ENCODE data around the gene KRTAP19-2.

Gene KRTAP19-2

DNA sequence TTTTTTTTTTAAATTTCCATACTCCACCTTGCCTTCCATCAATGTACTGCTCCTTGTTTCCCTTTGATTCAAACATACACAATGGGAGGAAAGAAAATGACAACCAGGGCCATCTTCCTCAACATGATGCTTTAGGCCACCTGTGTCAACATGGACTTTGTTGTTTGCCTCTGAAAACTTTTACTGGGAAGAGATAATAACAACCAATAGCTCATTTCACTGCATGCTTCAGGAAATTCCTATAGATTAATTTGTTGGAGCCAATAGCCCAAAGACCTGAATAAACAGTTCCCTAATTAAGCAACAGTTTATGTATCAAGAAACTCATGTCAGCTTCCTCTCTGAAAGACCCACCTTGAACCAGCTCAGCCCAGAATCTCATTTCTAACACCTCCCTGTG, 44.0 kb downstream of the KRTAP19-2 start:
- Histone ChIP-seq H3K9me3 (no peaks in the 10 kb centered on the region), H3K4me3 (no peak overlapping the region), H3K4me1 (no peaks in the 10 kb centered on the region), H3K36me3 (no peaks in the 10 kb centered on the region), H3K27me3 (no peaks in the 10 kb centered on the region), H3K27ac (no peak overlapping the region)
- intact Hi-C loops (cut with DNase I; ENCODE audit: low total_unique reads) = no loop called here
- no peak for DNase-seq
- TF ChIP-seq, protein P1, sequence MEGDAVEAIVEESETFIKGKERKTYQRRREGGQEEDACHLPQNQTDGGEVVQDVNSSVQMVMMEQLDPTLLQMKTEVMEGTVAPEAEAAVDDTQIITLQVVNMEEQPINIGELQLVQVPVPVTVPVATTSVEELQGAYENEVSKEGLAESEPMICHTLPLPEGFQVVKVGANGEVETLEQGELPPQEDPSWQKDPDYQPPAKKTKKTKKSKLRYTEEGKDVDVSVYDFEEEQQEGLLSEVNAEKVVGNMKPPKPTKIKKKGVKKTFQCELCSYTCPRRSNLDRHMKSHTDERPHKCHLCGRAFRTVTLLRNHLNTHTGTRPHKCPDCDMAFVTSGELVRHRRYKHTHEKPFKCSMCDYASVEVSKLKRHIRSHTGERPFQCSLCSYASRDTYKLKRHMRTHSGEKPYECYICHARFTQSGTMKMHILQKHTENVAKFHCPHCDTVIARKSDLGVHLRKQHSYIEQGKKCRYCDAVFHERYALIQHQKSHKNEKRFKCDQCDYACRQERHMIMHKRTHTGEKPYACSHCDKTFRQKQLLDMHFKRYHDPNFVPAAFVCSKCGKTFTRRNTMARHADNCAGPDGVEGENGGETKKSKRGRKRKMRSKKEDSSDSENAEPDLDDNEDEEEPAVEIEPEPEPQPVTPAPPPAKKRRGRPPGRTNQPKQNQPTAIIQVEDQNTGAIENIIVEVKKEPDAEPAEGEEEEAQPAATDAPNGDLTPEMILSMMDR (IDR thresholded peaks at IDR 0.05) = no peak

DNA sequence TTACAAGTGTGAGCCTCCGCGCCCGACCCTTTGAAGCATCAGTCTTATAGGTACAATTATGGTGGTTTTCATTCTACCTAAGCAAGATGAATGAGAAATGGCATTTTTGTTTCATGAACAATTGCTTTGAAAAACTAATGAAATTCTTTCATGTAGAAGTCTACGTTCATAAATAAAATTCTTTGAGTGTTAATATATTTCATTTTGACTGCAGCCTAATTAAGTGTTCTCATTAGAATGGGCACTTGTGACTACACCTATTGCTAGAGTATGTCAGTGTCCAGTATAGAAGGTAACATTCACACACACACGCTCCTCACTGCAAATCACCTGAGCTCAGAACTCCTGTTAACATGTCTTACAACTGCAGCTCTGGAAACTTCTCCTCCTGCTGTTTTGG, 47.3 kb downstream of the KRTAP19-2 start, which contains the start of gene KRTAP15-1:
Gene KRTAP15-1 (plus strand): TSS at position 301 of the 400 bp plus-strand sequence. CDS start 53 bp downstream, at position 354.
- no peaks in the 10 kb centered on the region for H3K36me3 ChIP-seq
- TF ChIP-seq, protein P1 (IDR thresholded peaks at IDR 0.05) = no peak
- intact Hi-C loops (cut with DNase I; ENCODE audit: low total_unique reads) = no loop called here
- no peaks in the 10 kb centered on the region for H3K27me3 ChIP-seq
- no peak within 1 kb of the TSS for H3K27ac ChIP-seq
- H3K4me3 ChIP-seq = no peak within 1 kb of the TSS
- no peaks in the 10 kb centered on the region for H3K4me1 ChIP-seq
- DNase-seq = no peak
- H3K9me3 ChIP-seq = no peaks in the 10 kb centered on the region

Measured in tibial artery (tissue), 4 donors.